ENCODE measurements around the gene NKAIN2.

The NKAIN2 gene

DNA sequence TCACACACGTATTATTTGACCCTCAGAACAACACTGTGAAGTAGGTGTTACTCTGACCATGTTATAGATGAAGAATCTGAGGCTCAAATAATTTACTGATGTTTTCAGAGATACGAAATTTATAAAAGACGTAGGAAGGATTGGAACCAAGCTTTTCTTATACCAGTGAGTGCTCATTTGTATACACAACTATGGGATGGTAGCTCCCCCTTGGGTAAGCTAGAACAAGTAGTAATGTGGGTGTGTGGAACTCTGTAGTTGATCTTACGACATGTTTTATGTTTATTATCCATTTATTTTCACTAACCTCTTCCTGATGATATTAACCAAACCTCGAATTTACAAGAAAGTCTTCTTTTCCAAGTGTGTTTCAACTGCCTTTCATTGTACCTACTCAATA is 248.5 kb downstream of the NKAIN2 start:
- H3K4me1 ChIP-seq (ENCODE audit: control insufficient read depth, low read depth, low read length) = peaks cover 4% of the 10 kb centered on the region
- H3K4me2 ChIP-seq (ENCODE audit: low read length) = no peak overlapping the region
- no peak overlapping the region for H4K5ac ChIP-seq (ENCODE audit: low read length)
- H3K27me3 ChIP-seq (ENCODE audit: insufficient read depth, low read length, poor library complexity) = no peaks in the 10 kb centered on the region
- H3K4me3 ChIP-seq (ENCODE audit: low read length) = no peak overlapping the region
- H2BK120ac ChIP-seq (ENCODE audit: low read depth, low read length) = no peak overlapping the region
- no peaks in the 10 kb centered on the region for H3K79me2 ChIP-seq (ENCODE audit: control insufficient read depth, insufficient read depth, low read length)
- no peaks in the 10 kb centered on the region for H3K79me1 ChIP-seq (ENCODE audit: low read length)
- DNase-seq = no peak
- no peak overlapping the region for H3K27ac ChIP-seq (ENCODE audit: low read depth, low read length)
- no peaks in the 10 kb centered on the region for H3K36me3 ChIP-seq (ENCODE audit: control insufficient read depth, insufficient read depth, low read length)
- H3K23ac ChIP-seq (ENCODE audit: low read length) = no peak overlapping the region
- H2BK15ac ChIP-seq (replicated peaks; ENCODE audit: low read depth) = no peak overlapping the region
- H2AK5ac ChIP-seq (ENCODE audit: low read length) = no peak overlapping the region
- no peak overlapping the region for H3K9ac ChIP-seq (ENCODE audit: low read length)
- H3K56ac ChIP-seq (ENCODE audit: low read length) = no peak overlapping the region
- no CpG with 5 or more reads among the region's 5 CpGs for WGBS (ENCODE audit: extremely low coverage, insufficient coverage, low lambda C conversion rate)
- no peak overlapping the region for H3K18ac ChIP-seq (ENCODE audit: low read length)
- H2BK5ac ChIP-seq (ENCODE audit: low read length) = no peak overlapping the region
- no peak overlapping the region for H4K8ac ChIP-seq (ENCODE audit: low read depth, low read length)
- no peak overlapping the region for H3K4ac ChIP-seq (ENCODE audit: low read depth, low read length)

DNA sequence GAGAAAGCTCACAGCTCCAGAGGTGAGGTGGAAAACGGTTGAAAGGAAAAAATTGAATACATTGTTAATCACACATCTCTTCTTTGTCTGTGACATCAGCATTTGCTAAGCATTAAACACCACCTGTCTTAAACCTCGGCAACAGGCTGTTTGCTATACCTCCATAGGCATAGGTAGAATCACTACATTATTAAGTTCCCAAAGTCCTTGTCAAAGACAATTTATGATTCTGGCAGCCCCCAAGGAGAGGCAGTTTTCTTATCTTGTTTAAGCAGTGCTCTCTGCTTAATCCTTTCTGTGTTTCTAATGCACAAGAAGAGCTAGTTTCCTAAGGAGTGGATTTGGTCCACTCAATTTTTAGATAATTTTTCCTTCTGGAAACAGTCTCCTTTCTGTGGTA is 249.7 kb downstream of the NKAIN2 start:
- Histone ChIP-seq H3K27ac (ENCODE audit: low read depth, low read length) (no peak overlapping the region), H3K4me1 (ENCODE audit: control insufficient read depth, low read depth, low read length) (peaks cover 4% of the 10 kb centered on the region), H3K79me1 (ENCODE audit: low read length) (no peaks in the 10 kb centered on the region), H3K36me3 (ENCODE audit: control insufficient read depth, insufficient read depth, low read length) (no peaks in the 10 kb centered on the region), H4K5ac (ENCODE audit: low read length) (no peak overlapping the region), H3K23ac (ENCODE audit: low read length) (no peak overlapping the region), H2BK5ac (ENCODE audit: low read length) (no peak overlapping the region), H2AK5ac (ENCODE audit: low read length) (no peak overlapping the region), H3K9ac (ENCODE audit: low read length) (no peak overlapping the region), H3K4ac (ENCODE audit: low read depth, low read length) (no peak overlapping the region), H3K18ac (ENCODE audit: low read length) (no peak overlapping the region), H3K56ac (ENCODE audit: low read length) (no peak overlapping the region), H3K27me3 (ENCODE audit: insufficient read depth, low read length, poor library complexity) (no peaks in the 10 kb centered on the region), H2BK120ac (ENCODE audit: low read depth, low read length) (no peak overlapping the region), H2BK15ac (replicated peaks; ENCODE audit: low read depth) (no peak overlapping the region), H3K4me2 (ENCODE audit: low read length) (no peak overlapping the region), H4K8ac (ENCODE audit: low read depth, low read length) (no peak overlapping the region), H3K79me2 (ENCODE audit: control insufficient read depth, insufficient read depth, low read length) (no peaks in the 10 kb centered on the region), H3K4me3 (ENCODE audit: low read length) (no peak overlapping the region)
- no CpG with 5 or more reads among the region's 2 CpGs for WGBS (ENCODE audit: extremely low coverage, insufficient coverage, low lambda C conversion rate)
- DNase-seq = no peak

DNA sequence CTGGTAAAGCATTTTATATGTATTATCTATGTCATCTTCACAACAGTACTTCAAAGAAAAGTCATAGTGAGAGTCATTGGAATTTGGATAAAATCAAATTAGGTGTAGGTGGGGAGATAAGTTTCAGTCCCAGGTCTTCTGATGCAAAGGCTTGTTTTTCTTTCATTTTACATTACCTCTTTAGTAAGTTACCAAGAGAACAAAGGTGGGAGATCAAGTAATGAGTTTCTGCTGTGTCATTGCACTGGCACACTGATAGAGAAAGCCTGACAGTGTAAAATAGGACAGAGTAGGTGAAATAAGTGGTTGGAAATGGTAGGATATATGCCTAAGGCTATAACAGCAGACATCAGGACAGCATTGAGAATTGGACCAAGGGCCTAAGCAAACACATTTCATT is 250.4 kb downstream of the NKAIN2 start:
- no peak overlapping the region for H3K9ac ChIP-seq (ENCODE audit: low read length)
- H4K5ac ChIP-seq (ENCODE audit: low read length) = no peak overlapping the region
- no peak overlapping the region for H2BK5ac ChIP-seq (ENCODE audit: low read length)
- H2BK15ac ChIP-seq (replicated peaks; ENCODE audit: low read depth) = no peak overlapping the region
- H3K56ac ChIP-seq (ENCODE audit: low read length) = no peak overlapping the region
- H3K79me2 ChIP-seq (ENCODE audit: control insufficient read depth, insufficient read depth, low read length) = no peaks in the 10 kb centered on the region
- H3K4me3 ChIP-seq (ENCODE audit: low read length) = no peak overlapping the region
- H3K36me3 ChIP-seq (ENCODE audit: control insufficient read depth, insufficient read depth, low read length) = no peaks in the 10 kb centered on the region
- no peaks in the 10 kb centered on the region for H3K27me3 ChIP-seq (ENCODE audit: insufficient read depth, low read length, poor library complexity)
- H3K4me1 ChIP-seq (ENCODE audit: control insufficient read depth, low read depth, low read length) = peaks cover 4% of the 10 kb centered on the region
- H2BK120ac ChIP-seq (ENCODE audit: low read depth, low read length) = no peak overlapping the region
- H3K18ac ChIP-seq (ENCODE audit: low read length) = no peak overlapping the region
- no peak overlapping the region for H3K4ac ChIP-seq (ENCODE audit: low read depth, low read length)
- no peak overlapping the region for H3K23ac ChIP-seq (ENCODE audit: low read length)
- no peak overlapping the region for H2AK5ac ChIP-seq (ENCODE audit: low read length)
- no peak overlapping the region for H3K27ac ChIP-seq (ENCODE audit: low read depth, low read length)
- no peak overlapping the region for H4K8ac ChIP-seq (ENCODE audit: low read depth, low read length)
- H3K4me2 ChIP-seq (ENCODE audit: low read length) = no peak overlapping the region
- no peak for DNase-seq
- H3K79me1 ChIP-seq (ENCODE audit: low read length) = no peaks in the 10 kb centered on the region

DNA sequence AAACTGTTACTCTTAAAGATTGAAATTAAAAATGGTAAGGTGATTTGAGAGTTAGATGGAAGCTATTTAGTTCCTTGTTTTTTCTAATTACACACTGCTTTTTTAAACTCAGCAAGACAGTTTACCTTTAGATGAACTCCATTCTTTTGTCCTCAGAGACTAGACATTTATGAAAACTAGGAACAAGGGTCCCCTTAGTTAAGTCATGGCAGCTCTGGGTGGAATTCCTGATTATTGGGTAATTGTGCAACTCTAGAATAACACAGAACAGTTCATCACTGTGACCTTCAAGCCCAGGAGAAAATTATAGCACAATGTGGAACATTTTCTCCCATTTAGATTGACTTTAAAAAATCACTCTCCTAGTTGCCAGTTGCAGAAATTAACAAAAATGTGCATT is 251.7 kb downstream of the NKAIN2 start:
- Histone ChIP-seq H3K27me3 (ENCODE audit: insufficient read depth, low read length, poor library complexity) (no peaks in the 10 kb centered on the region), H4K5ac (ENCODE audit: low read length) (no peak overlapping the region), H2BK15ac (replicated peaks; ENCODE audit: low read depth) (no peak overlapping the region), H2BK5ac (ENCODE audit: low read length) (no peak overlapping the region), H3K9ac (ENCODE audit: low read length) (no peak overlapping the region), H3K23ac (ENCODE audit: low read length) (no peak overlapping the region), H4K8ac (ENCODE audit: low read depth, low read length) (no peak overlapping the region), H3K4me1 (ENCODE audit: control insufficient read depth, low read depth, low read length) (peaks cover 4% of the 10 kb centered on the region), H3K56ac (ENCODE audit: low read length) (no peak overlapping the region), H2AK5ac (ENCODE audit: low read length) (no peak overlapping the region), H3K27ac (ENCODE audit: low read depth, low read length) (no peak overlapping the region), H3K79me1 (ENCODE audit: low read length) (no peaks in the 10 kb centered on the region), H3K36me3 (ENCODE audit: control insufficient read depth, insufficient read depth, low read length) (no peaks in the 10 kb centered on the region), H3K18ac (ENCODE audit: low read length) (no peak overlapping the region), H2BK120ac (ENCODE audit: low read depth, low read length) (no peak overlapping the region), H3K4me2 (ENCODE audit: low read length) (no peak overlapping the region), H3K4ac (ENCODE audit: low read depth, low read length) (no peak overlapping the region), H3K4me3 (ENCODE audit: low read length) (no peak overlapping the region), H3K79me2 (ENCODE audit: control insufficient read depth, insufficient read depth, low read length) (no peaks in the 10 kb centered on the region)
- no peak for DNase-seq

DNA sequence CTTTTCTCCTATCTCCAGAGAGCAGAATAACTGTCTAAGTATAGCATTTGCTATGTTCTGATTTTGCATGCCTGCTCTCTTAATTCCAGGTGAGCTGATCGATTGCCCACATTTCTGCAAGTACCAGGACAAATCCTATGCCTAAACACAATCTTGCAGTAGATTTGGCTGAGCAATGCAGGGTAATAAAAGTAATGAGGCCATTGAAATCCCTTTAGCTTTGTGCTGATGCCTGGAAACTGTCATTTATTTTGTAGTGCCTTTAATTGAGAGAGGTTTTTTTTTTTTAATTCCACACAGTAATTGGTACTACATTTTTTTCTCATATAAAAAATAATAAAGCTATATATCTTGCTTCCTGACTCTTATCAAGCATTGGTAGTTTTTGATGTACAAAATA is 252.3 kb downstream of the NKAIN2 start:
- no peak overlapping the region for H4K8ac ChIP-seq (ENCODE audit: low read depth, low read length)
- H3K4me2 ChIP-seq (ENCODE audit: low read length) = no peak overlapping the region
- H3K4me3 ChIP-seq (ENCODE audit: low read length) = no peak overlapping the region
- no CpG with 5 or more reads among the region's 1 CpG for WGBS (ENCODE audit: extremely low coverage, insufficient coverage, low lambda C conversion rate)
- no peaks in the 10 kb centered on the region for H3K79me2 ChIP-seq (ENCODE audit: control insufficient read depth, insufficient read depth, low read length)
- no peak overlapping the region for H2AK5ac ChIP-seq (ENCODE audit: low read length)
- no peak for DNase-seq
- H2BK5ac ChIP-seq (ENCODE audit: low read length) = no peak overlapping the region
- no peak overlapping the region for H3K9ac ChIP-seq (ENCODE audit: low read length)
- H3K18ac ChIP-seq (ENCODE audit: low read length) = no peak overlapping the region
- no peaks in the 10 kb centered on the region for H3K36me3 ChIP-seq (ENCODE audit: control insufficient read depth, insufficient read depth, low read length)
- no peak overlapping the region for H3K23ac ChIP-seq (ENCODE audit: low read length)
- H4K5ac ChIP-seq (ENCODE audit: low read length) = no peak overlapping the region
- H3K27me3 ChIP-seq (ENCODE audit: insufficient read depth, low read length, poor library complexity) = no peaks in the 10 kb centered on the region
- H2BK120ac ChIP-seq (ENCODE audit: low read depth, low read length) = no peak overlapping the region
- no peak overlapping the region for H3K4ac ChIP-seq (ENCODE audit: low read depth, low read length)
- H3K27ac ChIP-seq (ENCODE audit: low read depth, low read length) = no peak overlapping the region
- H3K79me1 ChIP-seq (ENCODE audit: low read length) = no peaks in the 10 kb centered on the region
- H3K4me1 ChIP-seq (ENCODE audit: control insufficient read depth, low read depth, low read length) = peaks cover 4% of the 10 kb centered on the region
- no peak overlapping the region for H3K56ac ChIP-seq (ENCODE audit: low read length)
- no peak overlapping the region for H2BK15ac ChIP-seq (replicated peaks; ENCODE audit: low read depth)

DNA sequence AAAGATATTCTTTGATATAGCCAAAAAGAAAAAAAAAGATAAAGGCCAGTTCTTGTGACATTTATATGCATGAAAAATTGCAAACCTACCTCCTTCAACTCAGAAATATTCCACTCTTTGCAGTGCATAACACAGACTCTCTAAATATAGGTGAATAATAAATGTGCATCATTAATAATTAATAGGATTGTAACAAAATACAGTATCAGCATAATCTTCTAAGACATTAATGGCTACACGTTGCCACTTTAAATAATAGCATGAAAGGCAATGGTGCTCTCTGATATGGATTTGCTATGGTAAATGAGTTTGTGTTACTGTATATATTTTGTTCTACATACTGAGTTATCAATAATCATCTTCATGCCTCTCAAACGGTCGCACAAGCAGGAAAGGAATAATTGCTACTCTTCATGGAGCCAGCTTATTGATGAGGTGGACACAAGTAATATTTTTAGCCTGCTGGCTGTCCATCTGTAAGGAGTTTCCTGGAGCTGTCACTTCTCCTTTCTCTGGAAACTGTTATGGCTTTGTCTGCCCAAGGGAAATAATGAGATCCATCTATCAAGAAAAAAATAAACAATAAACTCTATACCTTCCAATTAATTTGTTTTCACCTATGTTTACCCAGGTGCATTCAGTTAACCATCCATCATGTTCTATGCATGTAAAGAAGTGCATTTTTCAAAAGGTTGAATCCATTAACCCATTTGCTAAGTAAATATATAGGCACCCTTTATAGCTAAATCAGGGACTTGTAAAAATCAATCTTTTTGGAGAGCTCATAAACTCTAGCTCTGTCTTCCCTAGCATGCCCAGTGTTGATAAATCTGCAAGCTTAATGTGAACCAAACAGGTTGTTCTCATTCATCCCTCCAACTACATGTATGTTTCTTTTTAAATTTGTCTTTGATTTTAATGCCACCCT is 253.0 kb downstream of the NKAIN2 start:
- Histone ChIP-seq H3K4me1 (ENCODE audit: control insufficient read depth, low read depth, low read length) (peaks cover 4% of the 10 kb centered on the region), H4K8ac (ENCODE audit: low read depth, low read length) (no peak overlapping the region), H3K79me1 (ENCODE audit: low read length) (no peaks in the 10 kb centered on the region), H3K9ac (ENCODE audit: low read length) (no peak overlapping the region), H2BK5ac (ENCODE audit: low read length) (no peak overlapping the region), H3K18ac (ENCODE audit: low read length) (no peak overlapping the region), H3K4ac (ENCODE audit: low read depth, low read length) (no peak overlapping the region), H3K4me2 (ENCODE audit: low read length) (no peak overlapping the region), H3K79me2 (ENCODE audit: control insufficient read depth, insufficient read depth, low read length) (no peaks in the 10 kb centered on the region), H2BK120ac (ENCODE audit: low read depth, low read length) (no peak overlapping the region), H2AK5ac (ENCODE audit: low read length) (no peak overlapping the region), H3K4me3 (ENCODE audit: low read length) (no peak overlapping the region), H2BK15ac (replicated peaks; ENCODE audit: low read depth) (no peak overlapping the region), H3K36me3 (ENCODE audit: control insufficient read depth, insufficient read depth, low read length) (no peaks in the 10 kb centered on the region), H3K56ac (ENCODE audit: low read length) (no peak overlapping the region), H4K5ac (ENCODE audit: low read length) (no peak overlapping the region), H3K27me3 (ENCODE audit: insufficient read depth, low read length, poor library complexity) (no peaks in the 10 kb centered on the region), H3K23ac (ENCODE audit: low read length) (no peak overlapping the region), H3K27ac (ENCODE audit: low read depth, low read length) (no peak overlapping the region)
- no CpG with 5 or more reads among the region's 3 CpGs for WGBS (ENCODE audit: extremely low coverage, insufficient coverage, low lambda C conversion rate)
- DNase-seq = no peak
